ENCODE results near the gene ATOH8. TPM values are rescaled to one million over a fixed set of nuclear protein-coding genes. Genes with fewer than 3 reads are reported as not detected.

Gene ATOH8
- total RNA-seq, 2 donors from 2014 or later, result 78.4 to 207 TPM

DNA sequence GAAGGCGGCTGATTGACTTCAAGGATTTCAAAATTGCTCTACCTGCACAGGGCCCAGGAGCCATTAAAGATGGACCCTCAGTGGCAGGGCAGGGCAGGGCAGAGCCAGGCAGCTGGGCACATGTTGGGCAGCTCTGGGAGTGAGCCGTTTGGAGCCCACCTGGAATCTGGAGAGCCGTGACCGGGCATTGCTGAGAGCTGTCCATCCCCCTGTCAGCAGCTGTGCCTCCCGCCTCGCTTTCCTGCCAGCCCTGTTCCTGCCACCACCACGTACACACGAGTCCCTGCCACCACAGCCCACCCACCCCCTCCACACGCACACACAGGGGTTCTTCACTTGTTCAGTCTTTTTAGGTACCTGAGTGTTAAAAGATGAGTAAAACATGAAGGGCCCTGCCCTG is 22.9 kb downstream of the ATOH8 start:
- no peak for ATAC-seq (ENCODE audit: insufficient number of reproducible peaks, low FRiP score, low read depth)
- DNase-seq (ENCODE audit: low spot score), result no peak
- no peaks in the 10 kb centered on the region for H3K9me3 ChIP-seq
- no peak overlapping the region for H3K4me3 ChIP-seq
- H3K27me3 ChIP-seq (replicated peaks; ENCODE audit: insufficient read depth), result no peaks in the 10 kb centered on the region
- TF ChIP-seq, protein P1, sequence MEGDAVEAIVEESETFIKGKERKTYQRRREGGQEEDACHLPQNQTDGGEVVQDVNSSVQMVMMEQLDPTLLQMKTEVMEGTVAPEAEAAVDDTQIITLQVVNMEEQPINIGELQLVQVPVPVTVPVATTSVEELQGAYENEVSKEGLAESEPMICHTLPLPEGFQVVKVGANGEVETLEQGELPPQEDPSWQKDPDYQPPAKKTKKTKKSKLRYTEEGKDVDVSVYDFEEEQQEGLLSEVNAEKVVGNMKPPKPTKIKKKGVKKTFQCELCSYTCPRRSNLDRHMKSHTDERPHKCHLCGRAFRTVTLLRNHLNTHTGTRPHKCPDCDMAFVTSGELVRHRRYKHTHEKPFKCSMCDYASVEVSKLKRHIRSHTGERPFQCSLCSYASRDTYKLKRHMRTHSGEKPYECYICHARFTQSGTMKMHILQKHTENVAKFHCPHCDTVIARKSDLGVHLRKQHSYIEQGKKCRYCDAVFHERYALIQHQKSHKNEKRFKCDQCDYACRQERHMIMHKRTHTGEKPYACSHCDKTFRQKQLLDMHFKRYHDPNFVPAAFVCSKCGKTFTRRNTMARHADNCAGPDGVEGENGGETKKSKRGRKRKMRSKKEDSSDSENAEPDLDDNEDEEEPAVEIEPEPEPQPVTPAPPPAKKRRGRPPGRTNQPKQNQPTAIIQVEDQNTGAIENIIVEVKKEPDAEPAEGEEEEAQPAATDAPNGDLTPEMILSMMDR (IDR thresholded peaks at IDR 0.05), result no peak
- H3K27ac ChIP-seq, result peak overlapping the region; percentile 69 to 93
- peaks cover 51 to 97% of the 10 kb centered on the region in 2 donors for H3K4me1 ChIP-seq (ENCODE audit: control insufficient read depth in 1 of 2, low read depth in 2 of 2)
- peaks cover 5% of the 10 kb centered on the region for H3K36me3 ChIP-seq

DNA sequence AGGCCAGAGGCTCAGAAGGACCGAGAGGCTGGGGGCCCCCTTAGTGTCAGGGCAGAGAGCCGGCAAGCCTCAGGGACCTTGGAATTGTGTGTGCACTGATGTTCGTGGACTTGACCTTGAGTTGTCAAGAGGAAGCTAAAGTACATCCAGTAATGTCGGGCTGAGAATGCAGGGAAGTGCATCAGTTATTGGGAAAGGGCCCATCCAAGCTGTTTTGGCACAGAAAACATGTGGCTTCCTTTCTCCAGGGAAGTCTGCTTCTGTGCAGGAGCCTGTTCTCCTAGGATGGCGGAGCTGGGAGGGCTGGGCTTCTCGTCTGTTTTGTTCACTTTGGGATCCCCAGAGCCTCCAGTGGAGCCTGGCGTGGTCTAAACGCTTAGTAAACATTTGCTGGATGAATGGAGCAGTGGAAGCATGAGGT is 23.7 kb downstream of the ATOH8 start:
- H3K4me3 ChIP-seq, result no peak overlapping the region
- H3K9me3 ChIP-seq, result no peaks in the 10 kb centered on the region
- no peaks in the 10 kb centered on the region for H3K27me3 ChIP-seq (replicated peaks; ENCODE audit: insufficient read depth)
- H3K27ac ChIP-seq, result peak overlapping the region; percentile 69 to 93
- no peak for DNase-seq (ENCODE audit: low spot score)
- peaks cover 48 to 99% of the 10 kb centered on the region in 2 donors for H3K4me1 ChIP-seq (ENCODE audit: control insufficient read depth in 1 of 2, low read depth in 2 of 2)
- TF ChIP-seq, protein P1 (IDR thresholded peaks at IDR 0.05), result no peak
- no peak for ATAC-seq (ENCODE audit: insufficient number of reproducible peaks, low FRiP score, low read depth)
- H3K36me3 ChIP-seq, result peaks cover 5% of the 10 kb centered on the region

DNA sequence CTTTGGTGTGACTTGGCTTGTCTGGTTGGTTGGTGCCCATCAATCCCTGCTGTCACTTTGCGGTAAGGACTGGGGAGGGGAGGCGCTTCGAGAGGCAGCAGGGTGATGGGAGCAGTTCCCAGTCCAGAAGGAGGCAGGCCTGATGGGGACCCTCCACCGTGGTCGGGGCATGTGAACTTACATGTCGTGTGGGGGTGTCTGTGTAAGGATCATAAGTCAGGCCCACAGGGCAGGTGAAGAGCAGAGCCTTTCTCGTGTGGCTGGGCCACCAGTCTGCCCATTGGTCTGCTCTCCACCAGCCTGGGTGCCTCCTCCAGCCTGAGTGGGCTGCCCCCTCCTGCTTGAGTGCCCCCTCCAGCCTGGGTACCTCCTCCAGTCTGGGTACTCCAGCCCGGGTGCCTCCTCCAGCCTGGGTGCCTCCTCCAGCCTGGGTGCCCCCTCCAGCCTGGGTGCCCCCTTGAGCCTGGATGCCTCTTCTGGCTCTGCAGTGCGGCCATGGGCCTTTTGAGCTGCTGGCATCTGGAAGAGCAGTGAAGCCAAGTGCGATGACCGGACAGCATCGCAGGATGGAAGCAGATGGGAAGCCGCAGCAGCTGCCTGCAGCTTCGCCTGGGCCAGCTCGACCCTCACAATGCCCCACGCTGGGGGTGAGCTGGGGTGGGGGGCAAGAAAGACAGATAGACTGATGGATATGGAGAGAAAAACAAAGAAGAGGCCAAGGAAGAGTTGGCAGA is 25.0 kb downstream of the ATOH8 start:
- H3K36me3 ChIP-seq, result peaks cover 5% of the 10 kb centered on the region
- no peak for DNase-seq (ENCODE audit: low spot score)
- no peak overlapping the region for H3K4me3 ChIP-seq
- peak overlapping the region; percentile 50 to 69 for H3K27ac ChIP-seq
- TF ChIP-seq, protein P1 (IDR thresholded peaks at IDR 0.05), result no peak
- no peak for ATAC-seq (ENCODE audit: insufficient number of reproducible peaks, low FRiP score, low read depth)
- H3K27me3 ChIP-seq (replicated peaks; ENCODE audit: insufficient read depth), result no peaks in the 10 kb centered on the region
- H3K4me1 ChIP-seq (ENCODE audit: control insufficient read depth in 1 of 2, low read depth in 2 of 2), result peaks cover 36 to 99% of the 10 kb centered on the region in 2 donors
- no peaks in the 10 kb centered on the region for H3K9me3 ChIP-seq

DNA sequence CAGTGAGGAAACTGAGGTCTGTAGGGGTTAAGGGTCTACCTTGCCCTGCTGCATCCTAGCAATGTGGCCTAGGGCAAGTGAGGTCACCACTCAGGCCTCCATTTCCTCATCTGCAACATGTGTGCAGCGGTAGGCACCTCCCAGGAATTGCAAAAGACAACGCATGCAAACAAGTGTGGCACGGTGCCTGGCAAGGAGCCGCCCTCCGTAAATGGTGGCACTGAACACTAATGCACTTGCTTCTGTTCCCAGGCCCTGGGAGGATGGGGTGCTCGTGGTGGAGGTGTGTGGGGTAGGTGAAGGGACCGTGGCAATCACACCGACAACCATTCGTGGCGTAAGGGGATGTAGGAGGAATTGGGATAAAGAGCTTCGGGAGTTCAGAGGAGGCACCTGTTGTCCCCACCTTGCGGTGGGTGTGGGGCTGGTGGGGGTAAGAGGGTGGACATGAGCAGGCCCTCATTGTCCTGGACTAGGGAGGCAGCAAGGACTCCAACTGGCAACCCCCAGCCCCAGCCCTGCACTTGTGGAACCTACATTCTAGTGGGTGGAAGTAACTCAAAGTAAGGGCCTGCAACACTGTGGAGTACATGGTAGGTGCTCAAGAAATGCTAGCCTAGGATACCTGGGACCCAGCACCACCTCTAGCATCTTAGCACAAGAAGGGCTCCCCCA is 26.0 kb downstream of the ATOH8 start:
- TF ChIP-seq, protein P1 (IDR thresholded peaks at IDR 0.05), result no peak
- H3K27me3 ChIP-seq (replicated peaks; ENCODE audit: insufficient read depth), result no peaks in the 10 kb centered on the region
- no peak overlapping the region for H3K4me3 ChIP-seq
- DNase-seq (ENCODE audit: low spot score), result no peak
- no peaks in the 10 kb centered on the region for H3K9me3 ChIP-seq
- H3K4me1 ChIP-seq (ENCODE audit: control insufficient read depth in 1 of 2, low read depth in 2 of 2), result peaks cover 36 to 99% of the 10 kb centered on the region in 2 donors
- peaks cover 5% of the 10 kb centered on the region for H3K36me3 ChIP-seq
- H3K27ac ChIP-seq, result peak overlapping the region; percentile 50 to 69
- no peak for ATAC-seq (ENCODE audit: insufficient number of reproducible peaks, low FRiP score, low read depth)

DNA sequence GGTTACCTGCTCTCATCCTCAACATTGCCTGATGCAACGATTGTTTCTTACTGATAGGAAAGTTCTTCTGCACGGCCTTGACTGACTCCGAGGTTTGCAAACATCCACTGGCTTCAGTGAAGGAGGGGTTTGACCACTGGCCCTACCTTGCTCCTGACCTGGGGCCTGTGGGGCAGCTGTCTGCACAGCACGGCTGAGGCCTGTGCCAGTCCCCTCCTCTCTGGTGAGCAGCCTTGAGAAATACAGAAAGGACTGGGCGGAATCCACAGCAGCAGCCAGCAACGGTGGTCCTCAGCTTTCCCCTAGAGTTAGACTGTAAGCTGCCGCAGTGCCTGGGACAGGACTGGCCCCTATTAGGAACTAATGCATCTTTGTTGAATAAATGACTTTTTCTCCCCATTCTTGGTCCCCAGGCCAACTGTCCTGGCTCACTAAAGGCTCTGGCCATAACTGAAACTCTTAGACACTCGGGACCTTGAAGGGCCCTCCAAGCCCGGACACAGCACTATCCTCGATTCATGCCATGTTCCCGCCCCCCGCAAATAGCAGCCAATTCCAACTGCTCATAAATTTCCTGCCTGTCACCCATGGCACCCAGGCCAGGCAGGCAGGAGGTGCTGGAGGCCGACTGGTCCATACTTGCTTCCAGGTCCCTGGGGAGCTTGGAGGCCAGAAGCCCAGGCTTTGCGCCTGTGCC is 26.7 kb downstream of the ATOH8 start:
- Histone ChIP-seq H3K27me3 (replicated peaks; ENCODE audit: insufficient read depth) (no peaks in the 10 kb centered on the region), H3K36me3 (peaks cover 5% of the 10 kb centered on the region), H3K4me1 (ENCODE audit: control insufficient read depth in 1 of 2, low read depth in 2 of 2) (peaks cover 41 to 99% of the 10 kb centered on the region in 2 donors), H3K27ac (peak overlapping the region; percentile 50 to 69), H3K9me3 (no peaks in the 10 kb centered on the region), H3K4me3 (peak overlapping the region; percentile 15)
- no peak for DNase-seq (ENCODE audit: low spot score)
- TF ChIP-seq, protein P1 (IDR thresholded peaks at IDR 0.05), result no peak
- no peak for ATAC-seq (ENCODE audit: insufficient number of reproducible peaks, low FRiP score, low read depth)
